HG03432 (cell line): ENCODE measurements around the gene HYI.

Experiments
- ATAC-seq: cut with Tn5 transposase; IDR thresholded peaks from one replicate; pipeline ENCODE4 v1.9.1; 2021; ENCODE audit warnings: mild to moderate bottlenecking, moderate library complexity; ENCODE audit not compliant: unreplicated experiment

The HYI gene

DNA sequence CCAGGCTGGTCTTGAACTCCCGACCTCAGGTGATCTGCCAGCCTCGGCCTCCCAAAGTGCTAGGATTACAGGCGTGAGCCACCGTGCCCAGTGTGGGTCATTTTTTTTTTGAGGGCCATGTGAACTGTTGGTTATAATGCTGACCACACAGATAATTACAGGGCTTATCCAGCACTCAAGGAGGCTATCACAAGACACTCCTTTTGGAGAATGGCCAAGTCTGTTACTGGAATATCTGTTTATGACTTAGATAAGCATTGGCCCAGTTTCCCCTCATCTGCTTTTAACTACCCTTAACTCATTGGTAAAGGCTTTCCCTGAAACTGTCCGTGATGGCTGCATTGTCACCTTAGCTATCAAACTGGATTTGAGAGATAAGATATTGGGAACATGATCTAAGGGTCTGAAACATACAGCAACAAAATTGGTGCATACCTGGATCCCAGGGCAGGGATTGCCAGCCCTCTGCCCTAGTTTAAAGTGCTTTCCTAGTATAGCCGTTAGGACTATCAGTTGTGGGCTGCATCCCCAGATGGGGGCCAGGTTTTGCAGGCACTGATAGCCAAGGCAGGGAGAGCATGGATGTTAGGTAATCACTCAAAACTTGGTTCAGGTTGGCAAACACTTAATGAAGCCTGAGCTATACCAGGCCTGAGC is 48.4 kb downstream of the HYI start:
- no peak for ATAC-seq

DNA sequence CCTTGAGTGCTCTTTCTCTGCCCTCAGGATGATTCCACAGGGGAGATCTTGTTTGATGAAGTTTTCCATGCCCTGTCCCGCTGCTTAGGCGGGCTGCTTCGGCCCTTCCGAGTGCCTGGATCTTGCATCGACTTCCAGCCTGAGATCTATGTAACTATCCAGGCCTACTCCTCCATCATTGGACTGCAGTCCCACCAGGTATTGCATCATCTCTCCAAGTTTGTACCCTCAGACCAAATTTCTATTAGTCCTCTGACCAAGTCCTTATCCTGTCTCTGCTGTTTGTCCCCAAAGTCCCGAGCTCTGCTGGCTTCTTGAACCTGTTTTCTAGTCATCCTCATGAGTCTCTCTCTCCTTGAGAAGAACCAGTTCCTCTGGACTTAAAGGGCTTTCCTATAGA is 49.4 kb downstream of the HYI start:
- ATAC-seq = no peak

DNA sequence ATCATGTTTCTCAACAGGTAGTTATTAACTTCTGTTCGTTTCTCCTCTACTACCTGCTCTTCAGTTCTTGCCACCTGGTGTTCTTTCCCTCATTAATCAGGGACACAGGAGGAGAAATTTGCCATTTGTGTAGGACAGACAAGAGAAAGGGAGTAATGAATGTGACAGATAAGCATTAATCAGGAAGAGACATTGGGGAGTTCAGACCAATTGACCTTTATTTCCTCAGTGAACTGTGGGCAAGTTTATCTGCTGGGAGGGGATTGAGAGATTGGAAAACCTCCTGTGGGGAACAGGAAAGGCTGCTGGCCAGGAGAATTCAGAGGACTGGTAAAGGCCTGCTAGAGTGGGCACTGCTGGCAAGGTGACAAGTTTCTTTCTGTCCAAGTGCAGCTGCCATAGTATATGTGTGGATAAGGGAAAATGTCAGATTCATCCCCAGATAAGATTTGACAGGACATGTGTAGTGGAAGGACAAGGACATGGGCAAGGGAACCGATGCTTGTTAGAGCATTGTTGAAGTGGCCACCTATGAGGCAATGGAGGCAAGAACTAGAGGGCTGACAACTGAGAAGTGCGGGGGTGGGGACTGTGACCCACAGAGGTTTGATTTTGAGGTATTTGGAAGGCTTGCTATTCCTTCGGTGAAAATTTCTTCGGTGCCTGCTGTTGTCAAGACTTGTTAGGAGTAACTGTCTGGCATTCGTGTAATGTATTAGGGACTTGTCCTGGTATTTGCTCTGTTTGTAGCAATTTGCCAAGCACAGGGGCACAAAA is 51.5 kb downstream of the HYI start:
- ATAC-seq = no peak
